Neural cell (in vitro differentiated cells): ENCODE measurements around the gene GAMT. TPM values are rescaled to one million over a fixed set of nuclear protein-coding genes. Genes with fewer than 3 reads are reported as not detected.
A peak's percentile ranks its signal among the peaks of the same experiment; 100 is the strongest.

Source experiments
- H2AFZ ChIP-seq: fragments of 200-600, 300-800 bp; sonication (generic), shearing (Covaris generic); 2 replicates; pipeline ENCODE4 v1.6.0; 2014; ENCODE audit warnings: low read depth, mild to moderate bottlenecking, antibody characterized with exemption, low read length, moderate library complexity
- H3F3A ChIP-seq: fragments of 200-600 bp; shearing (Covaris generic); 2 replicates; pipeline ENCODE4 v1.6.1; 2016; ENCODE audit warnings: mild to moderate bottlenecking, moderate library complexity, mixed read lengths, antibody characterized with exemption, low read length; ENCODE audit not compliant: insufficient read depth, poor library complexity, severe bottlenecking
- H3K27ac ChIP-seq: fragments of 200-600, 300-800 bp; sonication (generic), shearing (Covaris generic); 2 replicates; pipeline ENCODE4 v1.5.1; 2014; ENCODE audit warnings: mild to moderate bottlenecking, low read length, moderate library complexity
- H3K27me3 ChIP-seq: fragments of 300-800, 200-600 bp; sonication (generic), shearing (Covaris generic); 2 replicates; pipeline ENCODE4 v1.6.0; 2014; ENCODE audit warnings: mild to moderate bottlenecking, low read depth, low read length, moderate library complexity; ENCODE audit not compliant: insufficient read depth
- H3K36me3 ChIP-seq: fragments of 300-800, 200-600 bp; sonication (generic), shearing (Covaris generic); 2 replicates; pipeline ENCODE4 v1.5.1; 2014; ENCODE audit warnings: mild to moderate bottlenecking, antibody characterized with exemption, low read length, moderate library complexity; ENCODE audit not compliant: insufficient read depth
- H3K4me2 ChIP-seq: fragments of 300-800, 200-600 bp; sonication (generic), shearing (Covaris generic); 2 replicates; pipeline ENCODE4 v1.6.0; 2014; ENCODE audit warnings: mild to moderate bottlenecking, low read length
- H3K4me3 ChIP-seq: fragments of 300-800, 200-600 bp; sonication (generic), shearing (Covaris generic); 2 replicates; pipeline ENCODE4 v1.5.1; 2014; ENCODE audit warnings: mild to moderate bottlenecking, low read length, moderate library complexity
- H3K79me2 ChIP-seq: fragments of 200-600 bp; shearing (Covaris generic); replicated peaks from 2 replicates; pipeline ENCODE4 v1.6.0; 2014; ENCODE audit warnings: mild to moderate bottlenecking, low read length, moderate library complexity; ENCODE audit not compliant: insufficient read depth
- H3K9ac ChIP-seq: fragments of 300-800, 200-600 bp; sonication (generic), shearing (Covaris generic); 2 replicates; pipeline ENCODE4 v1.6.1; 2016; ENCODE audit warnings: mild to moderate bottlenecking, low read length, mixed read lengths
- H3K9me2 ChIP-seq: fragments of 200-600 bp; shearing (Covaris generic); 2 replicates; pipeline ENCODE4 v1.6.1; 2016; ENCODE audit warnings: mild to moderate bottlenecking, low read length, mixed read lengths; ENCODE audit not compliant: insufficient read depth
- H3K9me3 ChIP-seq: fragments of 200-600, 300-800 bp; sonication (generic), shearing (Covaris generic); 2 replicates; pipeline ENCODE4 v1.6.1; 2016; ENCODE audit warnings: mild to moderate bottlenecking, mixed run types, low read length, moderate library complexity, mixed read lengths
- H4K20me1 ChIP-seq: fragments of 200-600 bp; shearing (Covaris generic); 2 replicates; pipeline ENCODE4 v1.6.1; 2016; ENCODE audit warnings: mild to moderate bottlenecking, mixed run types; ENCODE audit not compliant: insufficient read depth
- CTCF ChIP-seq: fragments of 450-650 bp; IDR thresholded peaks from 2 replicates; pipeline ENCODE4 v1.5.1; 2014; ENCODE audit warnings: antibody characterized with exemption, mild to moderate bottlenecking, moderate library complexity; ENCODE audit not compliant: poor library complexity, severe bottlenecking
- EP300 ChIP-seq: fragments of 450-650 bp; conservative IDR thresholded peaks from 2 replicates; pipeline ENCODE4 v1.6.1; 2014; ENCODE audit warnings: antibody characterized with exemption, mild to moderate bottlenecking, moderate library complexity; ENCODE audit not compliant: poor library complexity, severe bottlenecking
- EZH2 ChIP-seq: fragments of 200-600, 300-800 bp; shearing (Covaris generic), sonication (generic); IDR thresholded peaks from 2 replicates; pipeline ENCODE4 v1.6.1; 2014; ENCODE audit warnings: antibody characterized with exemption, low read length, borderline replicate concordance, mild to moderate bottlenecking; ENCODE audit not compliant: insufficient read depth, poor library complexity, severe bottlenecking
- MXI1 ChIP-seq: fragments of 450-650 bp; conservative IDR thresholded peaks from 2 replicates; pipeline ENCODE4 v1.6.1; 2014; ENCODE audit warnings: antibody characterized with exemption, mild to moderate bottlenecking; ENCODE audit not compliant: poor library complexity, severe bottlenecking
- POLR2AphosphoS5 ChIP-seq: IDR thresholded peaks from 2 replicates; pipeline ENCODE4 v1.6.1; 2012
- RAD21 ChIP-seq: fragments of 450-650 bp; conservative IDR thresholded peaks from 2 replicates; pipeline ENCODE4 v1.6.1; 2014; ENCODE audit warnings: antibody characterized with exemption, mild to moderate bottlenecking, moderate library complexity
- REST ChIP-seq: IDR thresholded peaks from 2 replicates; pipeline ENCODE4 v1.6.1; 2012; ENCODE audit warnings: borderline replicate concordance
- SMC3 ChIP-seq: fragments of 450-650 bp; conservative IDR thresholded peaks from 2 replicates; pipeline ENCODE4 v1.6.1; 2014; ENCODE audit warnings: antibody characterized with exemption, mild to moderate bottlenecking, moderate library complexity; ENCODE audit not compliant: poor library complexity
- TAF1 ChIP-seq: IDR thresholded peaks from 2 replicates; pipeline ENCODE4 v1.6.1; 2012; ENCODE audit warnings: low read depth
- polyA minus RNA-seq: library from RNA; depleted of rRNA, polyadenylated mRNA; stranded (reverse); fragments of >200 nt; gene quantifications from 2 replicates; pipeline ENCODE4 v1.2.3, GENCODE V29; 2014
- polyA plus RNA-seq: library from polyadenylated mRNA; depleted of rRNA; stranded (reverse); fragments of >200 nt; gene quantifications from 2 replicates; pipeline ENCODE4 v1.2.3, GENCODE V29; 2014

Gene GAMT
- 32.5 and 54.1 TPM in 2 replicates for polyA plus RNA-seq
- 21.3 and 21.7 TPM in 2 replicates for polyA minus RNA-seq

- H3K79me2 ChIP-seq = no peaks in the 10 kb centered on the region
- H3F3A ChIP-seq = no peaks in the 10 kb centered on the region
- no peaks in the 10 kb centered on the region for H3K36me3 ChIP-seq
- TF ChIP-seq SMC3 (peak; percentile 41), EP300 (peak; percentile 24), POLR2AphosphoS5 (peak; percentile 58), EZH2 (no peak), REST (no peak), RAD21 (peak; percentile 29), CTCF (peak; percentile 70), TAF1 (no peak), MXI1 (peak; percentile 45)
- H4K20me1 ChIP-seq = no peaks in the 10 kb centered on the region
- H3K4me3 ChIP-seq = peak within 1 kb of the TSS; percentile 75
- peak within 1 kb of the TSS; percentile 21 for H2AFZ ChIP-seq
- no peaks in the 10 kb centered on the region for H3K9me3 ChIP-seq
- H3K27me3 ChIP-seq = no peaks in the 10 kb centered on the region
- no peak within 1 kb of the TSS for H3K27ac ChIP-seq
- no peaks in the 10 kb centered on the region for H3K9me2 ChIP-seq
- H3K9ac ChIP-seq = peak within 1 kb of the TSS; percentile 58
- H3K4me2 ChIP-seq = peak within 1 kb of the TSS; percentile 25
Measured at GRCh38 chr19:1401138-1401888, at the start of gene GAMT. Gene GAMT (minus strand): TSS chr19:1401542. CDS start chr19:1401476, 66 bp downstream.

GRCh38 chr19:1449467-1450442, 48.4 kb upstream of the GAMT start, which contains the start of gene APC2:
Gene APC2 (plus strand): TSS chr19:1450121. CDS start chr19:1453002, 2,881 bp downstream.
- Histone ChIP-seq H3K9ac (peak within 1 kb of the TSS; percentile 99), H3F3A (peaks cover 4% of the 10 kb centered on the region), H3K9me2 (no peaks in the 10 kb centered on the region), H3K27me3 (no peaks in the 10 kb centered on the region), H4K20me1 (no peaks in the 10 kb centered on the region), H3K79me2 (peaks cover 72% of the 10 kb centered on the region), H3K4me3 (peak within 1 kb of the TSS; percentile 77), H3K36me3 (peaks cover 4% of the 10 kb centered on the region), H3K4me2 (peak within 1 kb of the TSS; percentile 97), H2AFZ (peak within 1 kb of the TSS; percentile 1), H3K9me3 (no peaks in the 10 kb centered on the region), H3K27ac (peak within 1 kb of the TSS; percentile 98)
- TF ChIP-seq EP300 (peak; percentile 79), RAD21 (no peak), CTCF (peak; percentile 28), REST (peak; percentile 33), MXI1 (peak; percentile 78), POLR2AphosphoS5 (peak; percentile 92), EZH2 (no peak), SMC3 (peak; percentile 50)
